GM19043 (cell line): ENCODE results near the gene SETD7.

Source experiments
- ATAC-seq: cut with Tn5 transposase; IDR thresholded peaks from one replicate; pipeline ENCODE4 v1.9.1; 2021; ENCODE audit warnings: low read depth; ENCODE audit not compliant: unreplicated experiment

SETD7 gene

GRCh38 chr4:139575072-139575471 lies 19.1 kb upstream of the SETD7 start:
- no peak for ATAC-seq

GRCh38 chr4:139574641-139575040 lies 18.6 kb upstream of the SETD7 start:
- ATAC-seq = no peak

- ATAC-seq = no peak
Measured at GRCh38 chr4:139568206-139568955, 12.4 kb upstream of the SETD7 start.

GRCh38 chr4:139567159-139567870 lies 11.3 kb upstream of the SETD7 start:
- ATAC-seq = no peak

- no peak for ATAC-seq
Measured at GRCh38 chr4:139564502-139564901, 8.5 kb upstream of the SETD7 start.

- no peak for ATAC-seq
Measured at GRCh38 chr4:139563515-139563914, 7.5 kb upstream of the SETD7 start.

- ATAC-seq = no peak
Measured at GRCh38 chr4:139562839-139563238, 6.8 kb upstream of the SETD7 start.

GRCh38 chr4:139562067-139562684 lies 6.2 kb upstream of the SETD7 start:
- no peak for ATAC-seq

GRCh38 chr4:139560406-139561104 lies 4.5 kb upstream of the SETD7 start:
- no peak for ATAC-seq

- ATAC-seq = no peak
Measured at GRCh38 chr4:139559687-139560086, 3.7 kb upstream of the SETD7 start.

- no peak for ATAC-seq
Measured at GRCh38 chr4:139559089-139559479, 3.1 kb upstream of the SETD7 start.

GRCh38 chr4:139558235-139559088 lies 2.4 kb upstream of the SETD7 start:
- no peak for ATAC-seq

- ATAC-seq = no peak
Measured at GRCh38 chr4:139557556-139558110, 1.6 kb upstream of the SETD7 start.

- peak; percentile 13 for ATAC-seq
Measured at GRCh38 chr4:139556724-139557555, 921 bp upstream of the SETD7 start.

- peak; percentile 21 for ATAC-seq
Measured at GRCh38 chr4:139555705-139556070, 331 bp downstream of the SETD7 start.

GRCh38 chr4:139554893-139555704 lies 920 bp downstream of the SETD7 start:
- peak; percentile 35 for ATAC-seq

- no peak for ATAC-seq
Measured at GRCh38 chr4:139554642-139554892, 1.5 kb downstream of the SETD7 start.
